ENCODE data around the gene CCDC7. TPM values are rescaled to one million over a fixed set of nuclear protein-coding genes. Genes with fewer than 3 reads are reported as not detected.
"Not testable (repeated sequence)": the region's sequence is repeated elsewhere in the genome, so short reads cannot be mapped to it uniquely, and the experiment has no call there.

Gene CCDC7
- total and polyA plus RNA-seq, 8 donors, result 5.4 to 20.5 (median 8.5) TPM

GRCh38 chr10:32605787-32606186 is 159.8 kb downstream of the CCDC7 start:
- Histone ChIP-seq H3K4me1 (no peaks in the 10 kb centered on the region), H3K27me3 (no peaks in the 10 kb centered on the region), H3K4me3 (no peak overlapping the region), H3K9me3 (peaks cover 0 to 19% of the 10 kb centered on the region in 2 donors), H3K36me3 (peaks cover 0 to 11% of the 10 kb centered on the region in 2 donors), H3K27ac (no peak overlapping the region)
- DNase-seq (no peak), ATAC-seq (no peak)
- TF ChIP-seq CTCF (IDR thresholded peaks at IDR 0.05), result no peak
- intact Hi-C loops (cut with DNase I), result no loop called here

GRCh38 chr10:32610543-32610942 is 164.6 kb downstream of the CCDC7 start:
- H3K36me3 ChIP-seq; H3K27me3 ChIP-seq; H3K27ac ChIP-seq; DNase-seq; H3K4me1 ChIP-seq; H3K4me3 ChIP-seq; intact Hi-C loops (cut with DNase I); ATAC-seq: not testable (repeated sequence)
- H3K9me3 ChIP-seq, result peaks cover 0 to 23% of the 10 kb centered on the region in 2 donors

GRCh38 chr10:32616438-32616837 is 170.5 kb downstream of the CCDC7 start:
- DNase-seq (no peak), ATAC-seq (no peak)
- peaks cover 0 to 33% of the 10 kb centered on the region in 2 donors for H3K9me3 ChIP-seq
- H3K4me3 ChIP-seq, result no peak overlapping the region
- no peaks in the 10 kb centered on the region for H3K36me3 ChIP-seq
- no peak overlapping the region for H3K27ac ChIP-seq
- intact Hi-C loops (cut with DNase I), result no loop called here
- TF ChIP-seq CTCF (IDR thresholded peaks at IDR 0.05), result no peak
- H3K4me1 ChIP-seq, result no peaks in the 10 kb centered on the region
- no peaks in the 10 kb centered on the region for H3K27me3 ChIP-seq

DNA sequence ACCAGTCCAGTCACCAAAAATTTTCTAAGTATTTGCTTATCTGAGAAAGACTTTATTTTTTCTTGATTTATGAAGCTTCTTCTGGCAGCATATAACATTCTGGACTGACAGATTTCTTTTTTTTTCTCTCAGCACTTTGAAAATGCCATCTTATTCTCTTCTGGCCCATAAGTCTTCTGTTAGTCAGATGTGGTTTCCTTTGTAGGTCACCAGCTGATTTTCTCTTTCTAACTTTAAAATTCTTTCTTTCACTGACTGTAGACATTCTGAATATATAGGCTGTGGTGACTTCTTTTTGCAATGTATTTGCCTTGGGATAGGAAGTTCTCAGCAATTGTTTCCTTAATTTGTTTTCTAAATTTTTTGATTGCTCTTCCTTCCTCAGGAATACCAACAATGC is 172.5 kb downstream of the CCDC7 start:
- intact Hi-C loops (cut with DNase I), result no loop called here
- ATAC-seq (no peak), DNase-seq (no peak)
- H3K27ac ChIP-seq, result no peak overlapping the region
- no peaks in the 10 kb centered on the region for H3K27me3 ChIP-seq
- H3K4me1 ChIP-seq, result no peaks in the 10 kb centered on the region
- TF ChIP-seq CTCF (IDR thresholded peaks at IDR 0.05), result no peak
- H3K4me3 ChIP-seq, result no peak overlapping the region
- peaks cover 0 to 29% of the 10 kb centered on the region in 2 donors for H3K9me3 ChIP-seq
- no peaks in the 10 kb centered on the region for H3K36me3 ChIP-seq

DNA sequence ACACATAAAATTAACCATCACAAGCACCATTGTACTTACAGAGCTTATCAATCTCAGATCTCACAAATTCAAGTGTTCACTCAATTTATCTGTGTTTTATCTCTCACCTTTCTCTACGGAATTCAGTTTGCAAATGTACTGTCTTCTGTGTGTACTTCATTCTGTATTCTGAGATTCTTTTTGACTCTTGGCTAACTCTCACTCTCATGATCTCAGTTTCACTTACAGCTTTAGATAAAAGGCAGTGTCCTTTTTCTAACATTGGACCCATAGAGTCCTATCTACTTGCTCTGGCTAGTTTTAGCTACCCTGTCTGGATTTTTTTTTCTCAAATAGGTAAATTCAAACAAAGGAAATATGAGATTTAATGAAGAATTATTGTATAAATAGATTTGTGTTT is 176.0 kb downstream of the CCDC7 start:
- no peaks in the 10 kb centered on the region for H3K4me1 ChIP-seq
- H3K36me3 ChIP-seq, result no peaks in the 10 kb centered on the region
- H3K9me3 ChIP-seq, result peaks cover 0 to 11% of the 10 kb centered on the region in 2 donors
- ATAC-seq, result no peak
- intact Hi-C loops (cut with DNase I), result no loop called here
- H3K4me3 ChIP-seq, result no peak overlapping the region
- no peak for TF ChIP-seq CTCF (IDR thresholded peaks at IDR 0.05)
- DNase-seq, result no peak
- no peaks in the 10 kb centered on the region for H3K27me3 ChIP-seq
- no peak overlapping the region for H3K27ac ChIP-seq

- Histone ChIP-seq H3K36me3 (no peaks in the 10 kb centered on the region), H3K4me3 (no peak overlapping the region), H3K9me3 (peaks cover 0 to 13% of the 10 kb centered on the region in 2 donors), H3K4me1 (no peaks in the 10 kb centered on the region), H3K27ac (no peak overlapping the region), H3K27me3 (no peaks in the 10 kb centered on the region)
- DNase-seq (no peak), ATAC-seq (no peak)
- intact Hi-C loops (cut with DNase I), result no loop called here
- no peak for TF ChIP-seq CTCF (IDR thresholded peaks at IDR 0.05)
Observed at GRCh38 chr10:32622409-32622808, 176.5 kb downstream of the CCDC7 start.

Data from left lung (tissue), 10 donors.